HG03159 (cell line): ENCODE results near the gene HEBP2.
"Not testable (repeated sequence)": the region's sequence is repeated elsewhere in the genome, so short reads cannot be mapped to it uniquely, and the experiment has no call there.

Experiments used
- ATAC-seq: cut with Tn5 transposase; IDR thresholded peaks from one replicate; pipeline ENCODE4 v1.9.1; 2021; ENCODE audit warnings: mild to moderate bottlenecking, moderate library complexity; ENCODE audit not compliant: unreplicated experiment

The HEBP2 gene

DNA sequence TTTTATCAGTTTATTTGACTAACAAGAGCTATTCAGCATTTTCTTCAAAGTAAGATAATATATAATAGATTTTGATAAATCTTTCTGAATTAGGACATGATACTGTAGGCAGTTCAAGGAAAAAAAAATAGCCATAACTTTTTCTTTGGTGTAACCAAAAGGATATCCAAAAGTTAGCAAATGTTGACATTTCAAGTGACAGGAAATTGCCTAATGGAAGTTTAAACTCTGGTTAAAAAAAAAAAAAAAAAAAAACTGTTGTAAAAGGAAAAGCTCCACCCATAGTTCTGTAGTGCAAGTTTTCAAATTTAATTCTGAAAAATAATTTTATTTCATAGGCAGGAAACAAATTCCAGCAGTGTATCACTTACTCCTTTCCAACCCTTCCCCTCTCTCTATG lies 18.8 kb downstream of the HEBP2 start:
- no peak for ATAC-seq

DNA sequence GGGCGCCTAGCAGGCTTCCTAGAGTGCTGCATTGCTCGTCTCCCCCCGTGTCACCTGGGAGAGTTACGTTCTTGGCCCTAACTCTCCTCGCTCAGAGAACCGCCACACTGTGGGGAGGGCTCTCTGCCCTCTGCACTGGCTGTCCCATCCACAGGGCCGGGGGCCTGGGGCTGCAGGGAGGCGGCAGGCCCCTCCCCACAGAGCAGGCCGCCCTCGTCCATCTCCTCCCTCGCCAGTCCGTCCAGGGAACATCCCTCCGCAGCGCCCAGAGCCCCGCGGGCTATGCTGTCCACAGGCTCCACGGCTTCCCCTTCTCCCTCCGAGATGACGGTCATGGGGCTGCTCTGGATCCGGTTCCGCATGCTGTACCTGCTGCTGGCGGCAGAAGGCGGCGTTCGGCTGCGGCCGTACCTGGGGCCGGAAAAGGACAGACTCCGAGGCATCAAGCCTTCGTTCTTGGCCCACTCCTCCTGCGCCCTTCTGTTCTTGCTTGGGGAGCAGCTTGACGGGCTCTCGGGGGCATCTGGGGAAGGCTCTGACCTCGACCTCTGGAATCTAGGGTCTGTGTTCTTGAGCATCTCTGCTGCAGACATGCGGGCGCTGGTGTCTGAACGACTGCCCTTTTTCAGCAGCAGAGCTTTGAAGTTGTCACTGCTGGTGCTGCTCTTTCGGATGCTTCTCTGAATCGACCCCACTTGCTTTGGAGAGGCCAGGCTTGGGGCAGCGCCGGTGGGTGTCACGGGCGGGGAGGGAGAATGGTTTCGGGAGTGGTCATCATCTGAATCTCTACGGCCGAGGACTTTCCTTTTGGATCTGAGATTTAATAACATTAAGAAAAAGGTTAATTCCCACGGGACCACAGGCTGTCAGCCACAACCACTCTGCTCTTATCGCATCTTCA lies 20.2 kb downstream of the HEBP2 start:
- ATAC-seq: no peak

DNA sequence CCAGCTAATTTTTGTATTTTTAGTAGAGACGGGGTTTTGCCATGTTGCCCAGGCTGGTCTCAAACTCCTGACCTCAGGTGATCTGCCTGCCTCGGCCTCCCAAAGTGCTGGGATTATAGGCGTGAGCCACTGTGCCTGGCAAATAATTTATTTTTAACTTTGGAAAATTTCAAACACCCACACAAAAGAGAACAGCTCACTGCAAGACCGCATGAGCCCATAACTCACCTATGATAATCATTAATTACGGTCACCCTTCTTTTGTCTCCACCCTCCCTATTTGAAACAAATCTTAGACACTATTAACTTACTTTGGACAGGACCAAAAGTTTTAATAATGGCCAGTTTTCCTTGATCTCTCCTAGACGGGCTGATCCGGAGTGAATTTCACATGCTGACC lies 21.2 kb downstream of the HEBP2 start:
- not testable (repeated sequence) for ATAC-seq

DNA sequence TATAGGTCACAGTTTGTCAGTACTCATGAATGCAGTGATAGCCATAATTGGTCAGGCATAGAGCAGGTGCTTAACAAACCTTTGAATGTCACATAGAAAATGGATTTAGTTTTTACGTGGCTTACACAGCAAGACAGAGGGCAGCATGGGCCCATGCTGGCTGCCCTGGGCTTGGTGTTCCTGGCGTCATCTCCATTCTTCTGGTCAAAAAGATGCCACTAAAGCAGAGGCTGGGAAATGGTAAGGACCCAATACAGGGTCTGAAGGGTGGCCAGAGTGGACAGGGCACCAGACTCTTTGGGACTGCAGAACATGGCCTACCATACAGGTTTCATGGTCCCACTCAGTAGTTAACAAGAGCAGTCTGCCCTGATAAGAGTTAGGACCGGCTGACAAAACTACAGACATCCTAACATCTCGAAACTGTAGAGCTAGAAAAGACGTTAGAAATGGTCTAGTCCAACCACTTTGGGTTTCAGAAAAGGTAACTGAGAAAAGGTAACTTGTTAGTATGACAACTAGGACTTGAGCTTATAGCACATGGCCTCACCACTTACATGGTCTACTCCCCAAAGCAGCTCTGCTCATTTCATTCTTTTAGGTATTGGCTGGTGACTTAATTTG lies 22.6 kb downstream of the HEBP2 start:
- ATAC-seq: no peak

DNA sequence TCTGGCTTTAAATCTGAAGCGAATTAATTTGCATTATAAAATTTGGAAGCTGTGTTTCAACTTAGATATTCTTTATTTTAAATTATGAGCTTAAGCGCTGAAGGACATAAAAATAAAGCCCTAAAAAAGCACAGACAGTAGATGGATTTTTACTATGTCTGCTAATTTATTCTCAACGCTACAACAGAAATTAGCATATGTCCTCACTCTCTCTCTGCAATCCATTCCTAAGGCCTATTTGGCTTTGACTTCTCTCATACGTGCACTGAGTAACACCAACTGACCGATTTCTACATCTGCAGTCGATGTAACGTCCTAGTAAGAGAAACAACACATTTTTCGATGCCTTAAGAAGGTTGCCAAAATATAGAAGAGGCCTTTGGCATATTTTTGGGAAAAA lies 23.7 kb downstream of the HEBP2 start:
- ATAC-seq: no peak

DNA sequence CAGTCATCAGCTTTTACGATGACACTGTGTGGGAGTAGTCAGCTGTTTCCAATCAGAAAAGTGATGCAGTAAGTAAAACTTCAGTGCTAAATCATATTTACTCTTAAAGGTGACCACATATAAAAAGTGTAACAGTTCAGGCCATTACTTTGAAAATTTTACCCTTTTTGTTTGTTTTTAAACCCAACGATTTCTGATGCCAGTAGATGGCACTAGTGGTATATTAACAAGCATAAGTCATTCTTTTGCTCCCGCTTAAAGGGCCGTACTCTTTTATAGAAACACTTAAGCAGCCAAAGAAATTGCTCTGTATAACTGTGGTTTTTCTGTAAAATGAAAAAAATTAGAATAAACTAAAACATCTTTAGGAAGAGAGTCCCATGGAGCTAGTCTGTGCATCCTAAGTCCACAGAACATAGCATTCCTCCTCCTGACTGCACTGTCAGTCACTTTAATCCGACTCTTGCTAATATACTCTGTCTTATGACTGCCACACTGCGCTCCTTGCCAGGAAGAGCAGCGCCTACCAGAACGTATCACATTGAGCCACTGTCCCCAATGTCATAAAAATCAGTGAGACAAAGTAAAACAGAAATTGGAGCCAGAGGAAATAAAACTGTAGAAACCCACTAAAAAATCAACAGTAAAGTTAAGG lies 25.0 kb downstream of the HEBP2 start:
- no peak for ATAC-seq

DNA sequence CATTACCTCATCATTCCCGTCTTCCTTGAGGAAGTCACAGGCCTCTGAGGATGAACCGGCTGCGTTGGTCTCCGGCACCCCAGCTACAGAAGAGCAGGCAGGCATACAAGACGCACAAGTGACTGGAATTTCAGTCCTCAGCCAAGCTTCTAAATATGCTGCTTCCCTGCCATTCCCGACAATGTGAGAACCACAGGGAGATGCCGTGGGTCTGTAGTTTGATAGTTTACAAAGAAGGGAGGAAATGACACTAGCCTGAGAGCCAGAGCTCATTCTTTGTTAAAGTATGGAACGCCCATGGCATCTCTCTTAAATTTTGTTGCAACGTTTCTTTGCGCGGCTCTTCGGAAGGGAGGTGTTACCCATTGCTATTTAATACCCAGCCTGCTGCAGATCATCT lies 25.7 kb downstream of the HEBP2 start:
- no peak for ATAC-seq

DNA sequence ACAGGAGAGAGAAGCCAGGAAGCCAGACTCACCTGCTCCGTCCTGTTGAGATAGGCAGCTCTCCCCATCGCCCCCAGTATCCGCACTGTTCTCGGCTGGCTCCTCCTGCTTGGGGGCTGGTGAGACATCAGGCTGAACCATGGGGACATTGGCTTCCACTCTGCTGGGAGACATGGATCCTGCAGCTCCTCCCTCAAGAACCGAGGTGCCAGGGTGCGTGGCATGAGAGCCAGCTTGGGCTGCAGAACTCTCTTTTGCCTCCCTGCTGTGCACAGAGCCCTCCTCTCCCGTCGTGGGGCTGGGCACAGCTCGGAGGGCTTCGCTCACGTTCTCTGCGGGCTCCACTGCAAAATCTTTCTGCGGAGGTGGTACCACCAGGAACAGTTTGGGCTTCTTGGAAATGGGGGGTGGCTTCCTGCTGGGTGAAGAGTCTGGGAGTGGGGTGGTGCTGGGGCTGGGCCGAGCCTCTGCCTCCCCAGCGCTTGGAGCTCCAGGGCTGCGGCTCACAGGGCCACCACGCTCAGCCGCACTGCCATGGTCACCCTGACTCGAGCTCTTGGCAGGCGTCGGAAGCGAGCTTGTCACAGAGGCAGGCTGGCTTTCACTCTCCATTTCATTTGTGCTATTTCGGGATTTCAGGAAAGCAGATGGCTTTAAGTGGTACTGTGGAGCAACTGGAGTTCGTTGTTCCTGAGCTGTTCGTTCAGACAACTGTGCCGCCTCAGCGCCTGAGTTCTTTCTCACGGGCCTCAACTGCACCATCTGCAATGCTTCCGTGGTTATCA lies 26.5 kb downstream of the HEBP2 start:
- ATAC-seq: no peak

DNA sequence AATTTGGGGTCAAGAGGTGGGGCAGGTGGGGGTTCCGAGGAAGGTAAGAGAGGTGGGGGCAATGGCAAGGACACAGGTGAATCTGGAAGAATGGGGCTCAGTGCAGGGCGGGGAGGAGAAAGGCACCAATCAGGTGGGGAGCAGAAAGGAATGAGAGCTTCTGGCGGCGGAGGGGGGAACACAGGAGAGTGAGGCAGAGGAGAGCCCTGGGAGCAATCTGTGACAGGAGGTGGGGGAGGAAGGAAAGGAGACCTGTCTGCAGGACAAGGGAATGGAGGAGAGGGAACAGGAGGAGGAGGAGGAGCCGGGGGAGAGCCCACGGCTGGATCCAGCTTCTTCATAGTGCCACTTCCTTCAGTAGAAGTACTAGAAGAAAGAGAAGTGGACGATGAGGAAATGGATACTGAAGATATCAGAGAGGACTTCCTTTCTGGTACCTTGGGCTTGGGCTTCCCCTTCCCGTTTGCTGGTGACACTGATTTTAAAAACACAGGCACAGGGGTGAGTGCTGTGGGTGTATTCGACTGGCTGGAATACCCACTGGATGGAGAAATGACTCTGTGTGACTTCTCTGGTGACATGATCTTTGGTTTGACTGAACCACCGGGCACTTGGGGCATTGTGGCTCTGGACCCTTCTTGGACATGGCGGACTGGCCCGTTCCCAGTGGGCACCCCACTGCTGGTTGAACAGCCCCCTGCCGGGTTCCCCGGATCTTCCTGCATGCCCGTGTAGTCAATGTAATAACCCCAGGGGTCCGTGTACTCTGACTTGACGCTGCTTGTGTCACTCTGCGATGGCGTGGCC lies 27.4 kb downstream of the HEBP2 start:
- no peak for ATAC-seq

DNA sequence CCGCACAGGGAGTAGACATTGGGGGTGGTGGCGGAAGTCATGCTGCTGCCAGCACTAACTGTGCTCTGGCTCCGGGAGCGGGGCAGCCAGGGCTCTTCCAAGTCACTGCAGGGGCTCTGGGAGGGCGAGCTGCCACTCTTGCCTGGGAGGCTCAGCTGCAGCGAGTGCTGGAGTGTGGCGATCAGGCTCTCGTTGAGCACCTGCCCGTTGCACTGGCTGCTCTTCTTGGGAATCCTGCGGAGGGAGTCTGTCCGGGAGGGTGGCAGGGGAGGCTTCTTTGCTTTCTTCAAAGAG lies 28.0 kb downstream of the HEBP2 start:
- no peak for ATAC-seq

DNA sequence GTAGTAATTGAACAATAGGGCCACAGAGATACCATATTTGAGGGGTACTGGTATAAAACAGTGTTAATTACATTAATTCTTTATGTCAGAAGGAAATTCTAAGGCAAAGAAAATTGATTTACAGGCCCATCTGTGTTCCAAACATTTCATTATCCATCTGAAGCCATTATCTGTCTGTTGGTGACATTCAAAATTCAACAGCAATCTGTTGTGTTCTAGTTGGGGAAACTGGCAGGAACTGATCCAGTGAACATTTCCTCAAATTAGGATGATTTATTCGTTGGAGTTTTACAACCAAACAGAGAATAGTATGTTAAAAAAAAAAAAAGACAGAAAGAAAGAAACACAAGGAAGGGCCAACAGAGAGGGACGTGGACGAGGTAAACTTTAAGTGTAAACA lies 30.1 kb downstream of the HEBP2 start:
- no peak for ATAC-seq

DNA sequence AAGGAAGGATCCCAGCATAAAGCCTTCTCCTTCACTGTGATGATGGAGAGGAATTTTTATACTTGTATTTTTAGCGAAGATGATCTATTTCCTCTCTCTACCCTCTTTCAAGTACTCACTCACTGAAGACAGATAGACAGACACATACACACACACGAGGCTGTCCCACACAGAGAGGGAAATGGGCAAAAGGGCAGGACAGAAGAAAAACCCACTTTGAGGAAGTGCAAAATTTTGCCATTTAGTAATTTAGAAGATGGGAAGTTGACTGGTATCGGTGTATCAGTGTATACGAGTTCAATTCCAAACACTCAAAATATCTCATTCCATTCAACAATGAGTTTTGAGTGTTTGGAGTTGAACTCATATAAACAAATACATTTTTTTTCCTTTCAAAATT lies 30.9 kb downstream of the HEBP2 start:
- ATAC-seq: no peak

DNA sequence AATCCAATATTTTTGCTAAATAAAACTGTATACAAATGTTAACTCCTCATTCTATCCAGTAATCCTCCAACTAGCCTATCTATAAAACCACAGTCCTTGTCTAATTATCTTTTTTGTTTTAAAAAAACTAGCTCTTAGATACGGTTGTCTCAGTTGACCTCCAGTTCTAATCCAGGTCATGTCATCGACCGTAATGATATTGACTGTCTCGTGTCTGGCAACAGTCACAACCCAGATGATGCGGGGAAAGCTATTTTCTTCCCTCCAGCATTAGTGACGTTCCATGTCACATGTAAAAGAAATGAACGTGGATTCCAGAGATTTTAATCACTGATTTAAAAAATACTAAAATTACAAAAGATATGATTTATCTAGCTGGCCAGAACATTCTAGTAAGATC lies 35.5 kb downstream of the HEBP2 start:
- ATAC-seq: no peak

DNA sequence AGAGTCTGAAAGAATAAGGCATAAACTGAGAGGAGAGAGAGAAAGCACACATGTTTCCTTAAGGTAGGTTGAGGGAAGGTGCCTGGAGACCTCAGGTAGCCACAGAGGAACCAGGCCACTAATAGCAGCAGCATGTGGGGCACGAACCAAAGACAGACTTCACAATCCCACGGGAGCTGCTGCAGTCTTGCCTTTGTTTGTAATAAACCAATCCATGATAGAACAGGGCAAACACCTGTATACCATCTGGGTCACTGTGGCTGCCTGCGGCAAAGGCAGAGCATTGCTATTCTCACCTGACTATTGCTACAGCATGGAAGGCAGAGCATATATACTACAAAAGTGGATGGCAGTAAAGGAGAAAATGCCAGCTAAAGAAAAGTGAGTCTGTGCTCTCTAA lies 36.3 kb downstream of the HEBP2 start:
- ATAC-seq: no peak

DNA sequence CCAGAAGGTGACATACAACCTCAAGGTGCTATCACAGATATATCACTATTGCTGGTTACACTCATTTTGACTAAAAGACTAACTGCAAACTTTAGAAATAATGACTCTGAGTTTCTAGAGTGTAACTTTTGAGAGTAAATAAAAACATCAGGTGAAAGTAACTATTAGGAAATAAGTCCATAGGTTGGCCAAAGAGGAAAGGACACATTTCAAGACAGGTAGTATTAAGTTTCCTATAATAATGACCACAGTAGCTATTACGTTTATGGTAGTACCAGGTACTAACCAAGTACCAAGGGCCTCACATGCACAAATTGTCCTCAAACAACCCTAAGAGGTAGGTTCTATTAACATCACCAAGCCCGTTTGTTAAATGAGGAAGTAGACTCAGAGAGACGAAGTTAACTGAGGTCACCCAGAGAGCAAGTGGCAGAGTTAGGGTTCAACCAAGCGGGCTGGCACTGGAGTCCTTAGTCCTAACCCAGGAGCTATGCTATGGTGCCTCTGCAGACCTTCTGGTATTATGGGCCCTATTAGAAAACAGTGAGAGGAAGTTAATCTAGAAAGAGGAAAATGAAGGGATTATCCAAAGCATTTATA lies 36.8 kb downstream of the HEBP2 start:
- no peak for ATAC-seq

DNA sequence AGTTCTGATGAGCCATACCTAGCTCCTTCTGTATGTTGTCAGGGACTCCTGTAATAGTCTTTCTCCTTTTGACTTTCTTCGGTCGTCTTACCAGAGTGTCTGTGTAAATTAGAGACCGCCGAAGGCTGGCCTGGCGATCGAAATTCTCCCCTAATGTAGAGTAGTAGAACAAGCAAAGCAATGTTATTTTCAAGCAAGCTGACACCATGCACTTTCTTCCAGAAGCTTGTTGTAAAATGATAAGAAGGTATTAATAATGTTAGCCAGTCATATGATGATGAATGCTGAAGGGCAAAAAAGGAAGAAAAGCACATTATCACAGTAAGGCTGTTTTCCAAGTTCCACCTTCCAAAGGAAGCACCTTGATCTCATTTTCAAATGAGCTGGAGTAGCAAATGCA lies 37.9 kb downstream of the HEBP2 start:
- ATAC-seq: no peak

DNA sequence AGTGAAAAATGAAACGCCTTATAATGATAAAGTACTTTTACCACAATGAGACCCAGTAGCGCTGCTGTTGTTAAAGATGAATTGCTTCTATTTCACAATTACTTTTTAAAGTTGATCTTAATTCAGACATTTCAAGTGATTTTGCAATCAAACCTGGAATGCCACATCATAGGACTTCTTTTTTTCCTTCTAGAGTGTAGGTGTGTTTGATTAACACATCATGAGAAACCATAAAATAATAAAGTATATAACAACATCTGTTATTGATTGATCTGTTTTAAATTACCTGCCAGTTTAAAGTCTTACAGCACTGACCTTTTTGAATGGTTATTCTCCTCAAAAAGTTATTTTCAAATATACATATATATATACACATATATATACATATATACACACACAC lies 38.6 kb downstream of the HEBP2 start:
- ATAC-seq: no peak

DNA sequence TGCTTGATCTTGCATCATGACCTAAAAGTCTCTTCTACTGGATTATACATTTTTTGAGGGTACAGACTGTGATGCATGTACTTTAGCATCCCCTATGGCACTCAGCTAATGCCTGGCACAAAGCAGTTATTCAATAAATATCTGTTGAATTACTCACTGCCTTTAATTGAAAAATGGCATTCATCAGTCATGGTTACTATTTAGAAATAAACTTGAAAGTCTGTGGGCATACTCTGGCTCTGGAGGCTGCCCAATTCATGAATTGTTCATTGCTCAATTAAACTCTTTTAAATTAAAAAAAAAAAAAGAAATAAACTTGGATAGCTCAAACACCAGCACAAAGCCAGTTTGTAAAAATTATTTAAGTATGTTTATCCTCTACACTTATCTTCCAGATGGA lies 40.0 kb downstream of the HEBP2 start:
- ATAC-seq: no peak

DNA sequence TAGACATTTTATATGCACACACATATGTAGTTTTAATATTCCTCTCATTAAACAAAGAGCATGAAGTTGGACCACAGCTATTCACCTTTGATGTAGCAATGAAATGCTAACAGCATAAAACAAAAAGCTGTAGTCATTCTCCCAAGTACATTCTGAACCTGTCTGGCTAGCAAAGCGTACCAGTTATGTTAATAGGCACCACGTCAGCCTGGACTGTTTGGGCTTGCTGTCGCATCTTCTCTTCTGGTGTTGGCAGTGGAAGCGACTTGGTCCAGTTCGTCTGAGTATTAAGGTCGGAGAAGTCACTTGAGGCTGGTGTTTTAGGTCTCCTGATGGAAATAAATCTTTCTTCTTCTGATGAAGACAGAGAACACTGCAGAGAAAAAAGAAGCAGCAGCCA lies 42.8 kb downstream of the HEBP2 start:
- ATAC-seq: no peak

DNA sequence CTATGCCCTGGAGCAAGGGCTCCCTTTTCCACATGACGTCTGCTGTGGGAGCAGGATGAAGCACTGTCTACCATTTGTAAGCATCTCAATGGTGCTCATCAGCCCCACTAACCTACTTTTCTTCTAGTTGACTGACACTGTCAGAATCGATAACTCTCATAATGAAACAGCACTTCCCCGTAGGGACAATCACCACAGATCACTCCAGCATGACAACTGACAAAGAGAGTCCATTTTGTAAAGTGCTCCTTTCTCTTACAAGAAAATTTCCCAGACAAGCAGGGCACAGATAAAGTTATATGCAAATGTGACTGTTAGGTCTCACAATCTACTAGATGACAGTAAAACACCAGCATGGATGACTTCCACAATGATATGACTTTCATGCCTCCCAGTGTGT lies 46.4 kb downstream of the HEBP2 start:
- ATAC-seq: no peak
